Measurements from ENCODE around the gene PDXP.

PDXP gene

DNA sequence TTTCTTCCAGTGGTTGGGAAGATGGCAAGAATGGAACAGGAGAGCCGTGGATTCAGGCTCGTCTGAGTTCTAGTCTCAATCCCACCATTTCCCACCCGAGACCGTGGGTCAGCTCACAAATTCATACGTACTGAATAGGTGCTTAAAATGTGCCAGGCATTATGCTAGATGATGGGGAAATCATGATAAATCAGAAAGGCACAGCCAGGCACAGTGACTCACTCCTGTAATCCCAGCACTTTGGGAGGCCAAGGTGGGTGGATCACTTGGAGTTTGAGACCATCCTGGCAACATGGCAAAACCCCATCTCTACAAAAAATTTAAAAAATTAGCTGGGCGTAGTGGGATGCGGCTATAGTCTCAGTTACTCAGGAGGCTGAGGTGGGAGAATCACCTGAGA lies 45.4 kb downstream of the PDXP start:
- no peak for DNase-seq

DNA sequence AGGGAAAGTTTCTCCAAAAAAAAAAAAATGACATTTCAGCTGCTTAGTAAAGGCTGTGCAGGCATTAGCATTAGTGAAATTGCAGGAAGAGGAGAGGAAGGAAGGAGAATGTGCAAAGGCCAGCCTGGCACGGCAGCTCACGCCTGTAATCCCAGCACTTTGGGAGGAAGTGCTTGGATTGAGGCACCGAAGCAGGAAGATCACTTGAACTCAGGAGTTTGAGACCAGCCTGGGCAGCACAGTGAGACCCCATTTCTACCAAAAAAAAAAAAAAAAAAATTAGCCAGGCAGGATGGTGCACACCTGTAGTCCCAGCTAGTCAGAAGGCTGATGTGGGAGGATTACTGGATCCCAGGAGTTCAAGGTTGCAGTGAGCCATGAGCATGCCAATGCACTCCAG lies 46.1 kb downstream of the PDXP start:
- DNase-seq = no peak

DNA sequence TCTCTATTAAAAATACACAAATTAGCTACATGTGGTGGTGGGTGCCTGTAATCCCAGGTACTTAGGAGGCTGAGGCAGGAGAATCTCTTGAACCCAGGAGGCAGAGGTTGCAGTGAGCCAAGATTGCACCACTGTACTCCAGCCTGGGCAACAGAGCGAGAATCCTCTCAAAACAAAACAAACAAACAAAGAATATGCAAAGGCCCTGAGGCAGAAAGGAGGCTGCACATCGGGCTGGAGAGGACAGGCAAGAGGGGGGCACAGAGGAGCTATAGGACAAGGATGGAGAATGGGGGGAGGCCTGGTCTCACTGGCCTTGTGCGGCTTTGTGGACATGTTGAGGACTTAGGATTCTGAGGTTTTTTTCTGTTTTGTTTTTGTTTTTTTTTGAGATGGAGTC lies 46.7 kb downstream of the PDXP start:
- DNase-seq = no peak

DNA sequence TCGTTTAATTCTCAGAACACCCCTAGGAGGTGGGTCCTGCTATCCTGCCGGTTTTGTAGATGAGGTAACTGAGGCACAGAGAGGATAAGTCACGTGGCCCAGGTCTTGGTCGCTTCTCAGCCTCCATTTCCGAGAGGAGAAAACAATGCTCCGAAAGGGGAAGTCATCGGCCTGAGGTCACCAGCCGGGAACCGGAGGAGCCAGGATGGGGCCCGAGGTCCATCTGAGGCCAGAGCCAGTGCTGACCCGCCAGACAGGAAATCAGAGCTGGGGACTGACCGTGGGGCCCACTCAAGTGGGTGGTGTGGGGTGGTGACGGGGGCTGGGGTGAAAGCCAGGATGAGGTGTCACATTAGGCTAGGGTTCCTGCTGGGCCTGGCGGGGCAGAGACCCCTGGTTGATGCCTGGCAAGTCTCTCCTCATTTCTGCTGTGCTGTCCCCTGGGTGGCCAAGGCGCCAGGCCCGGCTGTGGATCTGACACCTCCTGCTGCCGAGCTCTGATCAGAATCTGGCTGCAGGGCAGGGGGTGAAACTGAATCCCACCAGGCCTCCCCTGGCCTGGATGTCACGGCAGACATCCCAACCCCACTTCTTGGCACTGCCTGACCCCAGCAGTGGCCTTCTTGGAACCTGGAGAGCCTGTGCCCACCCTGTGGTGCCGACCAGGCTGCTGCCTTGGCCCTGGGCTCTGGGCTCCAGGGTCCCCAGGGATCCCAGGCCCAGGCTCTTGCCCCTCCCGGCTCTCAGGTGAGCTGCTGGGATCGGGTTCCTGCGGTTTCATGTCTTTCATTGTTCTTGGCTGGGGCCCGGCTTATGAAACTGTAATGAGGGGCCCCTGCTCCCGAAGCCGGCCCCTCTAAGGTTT lies 50.3 kb downstream of the PDXP start:
- no peak for DNase-seq

DNA sequence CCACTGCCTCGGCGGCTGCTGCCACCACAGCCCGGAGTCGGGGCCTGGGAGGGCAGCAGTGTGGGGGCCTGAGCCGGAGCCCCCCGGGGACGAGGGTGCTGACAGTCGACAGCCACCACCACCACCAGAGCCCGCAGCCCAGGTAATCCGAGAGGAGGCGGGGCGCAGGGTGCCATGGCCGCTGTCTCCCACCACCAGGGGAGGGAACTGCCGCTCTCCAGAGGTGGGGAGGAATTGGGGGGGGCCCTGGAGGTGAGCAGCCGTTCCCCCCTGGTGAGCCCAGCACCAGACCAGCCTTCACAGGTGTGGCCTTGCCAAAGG lies 50.9 kb downstream of the PDXP start:
- DNase-seq = no peak

DNA sequence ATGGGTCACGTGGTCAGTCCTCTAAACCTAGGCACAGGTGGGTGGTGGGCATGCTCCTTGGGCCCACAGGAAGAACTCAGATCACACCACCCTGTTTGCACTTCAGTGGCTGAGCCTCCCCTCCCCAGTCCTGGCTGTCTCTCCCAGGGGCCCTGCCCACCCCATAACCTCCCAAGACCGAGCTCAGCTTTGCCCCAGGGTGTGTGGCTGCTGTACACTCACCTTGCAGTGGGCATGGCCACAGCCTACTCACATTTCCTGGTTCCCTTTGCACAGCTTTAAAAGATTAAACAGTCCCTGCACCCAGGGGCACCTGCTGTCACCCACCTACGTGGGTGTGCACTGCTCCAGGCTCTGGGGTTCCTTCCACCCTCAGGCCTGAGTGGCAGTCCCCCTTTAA lies 52.2 kb downstream of the PDXP start:
- no peak for DNase-seq

DNA sequence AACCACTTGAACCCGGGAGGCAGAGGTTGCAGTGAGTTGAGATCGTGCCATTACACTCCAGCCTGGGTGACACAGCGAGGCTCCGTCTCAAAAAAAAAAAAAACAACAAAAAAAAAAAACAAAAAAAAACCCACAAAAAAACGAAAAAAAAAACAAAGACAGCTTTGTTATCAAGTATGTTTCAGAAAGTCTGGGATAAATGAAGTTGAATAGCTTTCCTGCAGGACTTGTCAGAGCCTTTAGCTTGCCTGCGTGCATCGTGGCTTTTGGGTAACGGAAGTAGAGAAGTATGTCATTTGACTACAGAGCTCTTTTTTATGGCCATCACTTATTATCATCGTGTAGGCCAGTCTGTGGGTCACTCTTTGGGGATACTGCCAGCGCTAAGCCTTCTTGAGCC lies 53.0 kb downstream of the PDXP start:
- no peak for DNase-seq

DNA sequence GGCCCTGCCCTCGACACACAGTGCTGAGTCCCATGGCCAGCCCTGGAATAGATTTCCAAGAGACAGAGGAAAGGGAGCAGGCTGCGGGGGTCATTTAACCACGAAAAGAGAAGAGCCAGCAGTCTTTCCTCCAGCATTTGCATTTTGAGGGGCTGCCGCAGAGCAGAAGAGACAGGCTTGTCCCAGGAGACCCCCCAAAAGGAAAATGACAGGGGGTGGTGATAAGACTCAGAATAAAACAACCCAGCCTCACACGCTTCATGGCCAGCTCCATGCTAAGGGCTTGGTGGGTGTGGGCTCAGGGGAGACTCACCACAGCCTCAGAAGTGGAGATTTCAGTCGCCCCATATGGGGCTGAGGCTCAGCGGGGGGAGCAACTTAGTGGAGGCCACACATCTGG lies 55.2 kb downstream of the PDXP start:
- DNase-seq = no peak

DNA sequence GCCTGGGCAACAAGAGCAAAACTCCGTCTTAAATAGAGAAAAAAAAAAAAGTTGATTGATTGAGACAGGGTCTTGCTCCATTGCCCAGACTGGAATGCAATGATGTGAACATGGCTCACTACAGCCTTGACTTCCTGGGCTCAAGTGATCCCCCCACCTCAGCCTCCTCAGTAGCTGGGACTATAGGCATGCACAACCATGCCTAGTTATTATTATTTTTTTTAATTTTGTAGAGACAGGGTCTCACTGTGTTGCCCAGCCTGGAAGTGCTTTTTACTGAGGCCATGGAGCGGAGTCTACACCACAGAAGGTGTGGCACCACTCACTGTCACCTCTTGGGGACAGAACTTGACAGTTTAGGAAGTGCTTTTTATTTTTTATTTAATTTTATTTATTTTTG lies 56.1 kb downstream of the PDXP start:
- no peak for DNase-seq

DNA sequence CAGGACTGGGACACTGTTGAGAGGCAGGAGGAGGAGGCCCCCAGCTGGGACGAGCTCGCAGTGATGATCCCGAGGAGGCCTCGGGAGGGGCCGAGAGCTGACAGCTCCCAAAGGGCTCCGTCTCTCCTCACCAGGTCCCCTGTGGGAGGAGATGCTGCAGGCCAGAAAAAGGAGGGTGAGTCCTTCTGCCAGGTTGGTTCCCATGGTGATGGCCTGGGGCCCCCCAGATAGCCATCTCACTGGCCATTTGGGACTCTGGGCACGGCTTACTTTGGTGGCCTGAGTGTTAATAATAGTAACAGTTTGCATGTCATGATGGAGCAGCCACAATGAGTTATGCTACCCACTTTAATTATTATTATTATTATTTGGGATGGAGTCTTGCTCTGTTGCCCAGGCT lies 57.2 kb downstream of the PDXP start:
- DNase-seq = no peak

Measured in activated gamma-delta T cell (primary cell).